ENCODE measurements around the gene CEP164. TPM values are rescaled to one million over a fixed set of nuclear protein-coding genes. Genes with fewer than 3 reads are reported as not detected.

Gene CEP164
- polyA plus RNA-seq (ENCODE audit: insufficient read length) = 37.4 TPM
- long read RNA-seq, donor 1, transcript CEP164-205 (4 exons, 1,407 nt) = major isoform, 5 of 27 reads
- long read RNA-seq, donor 1, partial matches to known transcripts = 12 of 27 reads
- long read RNA-seq, donor 1, other reads (novel, unspliced or antisense) = 0 of 27 reads
- long read RNA-seq, donor 2, partial matches to known transcripts = 11 of 20 reads
- long read RNA-seq, donor 2, other reads (novel, unspliced or antisense) = 0 of 20 reads
- long read RNA-seq, donor 3, partial matches to known transcripts = 0 of 10 reads
- long read RNA-seq, donor 3, other reads (novel, unspliced or antisense) = 0 of 10 reads
- long read RNA-seq, donor 4, partial matches to known transcripts = 0 of 1 reads
- long read RNA-seq, donor 4, other reads (novel, unspliced or antisense) = 0 of 1 reads
- long read RNA-seq, donor 5, partial matches to known transcripts = 0 of 6 reads
- long read RNA-seq, donor 5, other reads (novel, unspliced or antisense) = 0 of 6 reads
- long read RNA-seq, donor 6, partial matches to known transcripts = 0 of 13 reads
- long read RNA-seq, donor 6, other reads (novel, unspliced or antisense) = 0 of 13 reads
- long read RNA-seq, donor 7, partial matches to known transcripts = 0 of 10 reads
- long read RNA-seq, donor 7, other reads (novel, unspliced or antisense) = 0 of 10 reads
- long read RNA-seq, donor 8, partial matches to known transcripts = 0 of 5 reads
- long read RNA-seq, donor 8, other reads (novel, unspliced or antisense) = 0 of 5 reads

- peak; percentile 93 for DNase-seq
Measured at GRCh38 chr11:117327567-117328374, at the start of gene CEP164. CEP164 (plus strand) TSS chr11:117327854; CDS start chr11:117338587, 10,733 bp downstream.

GRCh38 chr11:117278347-117278746 lies 49.3 kb upstream of the CEP164 start:
- no peak for DNase-seq

DNA sequence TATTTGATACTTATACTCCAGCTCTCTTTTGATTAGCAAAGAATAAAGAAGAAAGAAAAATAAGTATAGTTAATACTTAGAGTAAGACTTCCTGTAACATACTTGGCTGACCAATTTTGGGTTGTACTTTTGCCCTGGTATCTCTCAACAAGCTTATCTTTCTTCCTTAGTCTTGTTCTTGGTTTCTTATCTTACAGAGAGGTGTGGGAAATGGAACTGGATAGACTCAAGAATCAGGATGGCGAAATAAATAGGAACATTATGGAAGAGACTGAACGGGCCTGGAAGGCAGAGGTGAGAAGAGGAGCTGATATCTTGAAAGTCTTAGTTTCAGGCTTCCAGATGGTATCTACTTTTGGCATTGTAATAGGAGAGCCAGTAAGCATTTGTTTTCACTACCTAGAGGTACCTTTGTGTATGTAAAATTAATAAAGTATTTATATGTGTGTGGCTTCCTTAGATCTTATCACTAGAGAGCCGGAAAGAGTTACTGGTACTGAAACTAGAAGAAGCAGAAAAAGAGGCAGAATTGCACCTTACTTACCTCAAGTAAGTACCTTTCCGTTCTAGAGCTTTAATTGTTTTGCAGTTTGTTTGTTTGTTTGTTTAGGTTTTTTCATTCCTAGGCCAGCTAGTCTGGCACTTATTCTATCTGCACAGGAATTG lies 47.8 kb upstream of the CEP164 start:
- no peak for DNase-seq

DNA sequence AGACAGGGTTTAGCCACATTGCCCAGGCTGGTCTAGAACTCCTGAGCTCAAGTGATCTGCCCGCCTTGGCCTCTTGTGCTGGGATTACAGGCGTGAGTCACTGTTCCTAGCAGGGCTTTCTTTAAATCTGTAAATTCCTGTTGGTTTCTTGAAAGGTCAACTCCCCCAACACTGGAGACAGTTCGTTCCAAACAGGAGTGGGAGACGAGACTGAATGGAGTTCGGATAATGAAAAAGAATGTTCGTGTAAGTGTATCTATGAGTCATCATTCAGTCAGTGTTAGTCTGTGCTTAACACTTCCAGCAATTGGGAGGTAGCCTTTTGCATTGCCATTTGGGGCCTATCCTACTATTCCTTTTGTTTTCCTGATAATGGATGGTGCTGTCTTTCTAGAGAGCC lies 46.5 kb upstream of the CEP164 start:
- DNase-seq = no peak

DNA sequence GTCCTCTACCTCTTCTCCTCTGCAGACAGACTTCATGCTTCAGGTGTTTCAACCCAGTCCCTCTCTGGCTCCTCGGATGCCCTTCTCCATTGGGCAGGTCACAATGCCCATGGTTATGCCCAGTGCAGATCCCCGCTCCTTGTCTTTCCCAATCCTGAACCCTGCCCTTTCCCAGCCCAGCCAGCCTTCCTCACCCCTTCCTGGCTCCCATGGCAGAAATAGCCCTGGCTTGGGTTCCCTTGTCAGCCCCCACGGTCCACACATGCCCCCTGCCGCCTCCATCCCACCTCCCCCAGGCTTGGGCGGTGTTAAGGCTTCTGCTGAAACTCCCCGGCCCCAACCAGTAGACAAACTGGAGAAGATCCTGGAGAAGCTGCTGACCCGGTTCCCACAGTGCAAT lies 45.8 kb upstream of the CEP164 start:
- no peak for DNase-seq

DNA sequence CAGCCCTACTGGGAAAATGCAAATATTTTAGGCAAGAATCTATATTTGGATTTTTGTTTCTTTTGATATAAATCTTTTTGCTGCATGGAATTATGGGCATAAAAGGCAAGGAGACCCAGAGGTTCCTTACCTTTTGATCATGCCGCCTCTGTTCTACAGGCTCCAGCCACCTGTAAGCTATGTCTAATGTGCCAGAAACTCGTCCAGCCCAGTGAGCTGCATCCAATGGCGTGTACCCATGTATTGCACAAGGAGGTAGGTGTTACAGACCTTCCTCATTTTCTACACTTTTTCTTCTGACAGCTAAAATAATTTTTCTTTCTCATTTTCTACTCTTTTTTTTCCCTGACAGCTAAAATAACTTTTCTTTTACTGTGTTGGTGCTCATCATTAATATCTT lies 44.7 kb upstream of the CEP164 start:
- no peak for DNase-seq

GRCh38 chr11:117284053-117284452 lies 43.6 kb upstream of the CEP164 start:
- no peak for DNase-seq

DNA sequence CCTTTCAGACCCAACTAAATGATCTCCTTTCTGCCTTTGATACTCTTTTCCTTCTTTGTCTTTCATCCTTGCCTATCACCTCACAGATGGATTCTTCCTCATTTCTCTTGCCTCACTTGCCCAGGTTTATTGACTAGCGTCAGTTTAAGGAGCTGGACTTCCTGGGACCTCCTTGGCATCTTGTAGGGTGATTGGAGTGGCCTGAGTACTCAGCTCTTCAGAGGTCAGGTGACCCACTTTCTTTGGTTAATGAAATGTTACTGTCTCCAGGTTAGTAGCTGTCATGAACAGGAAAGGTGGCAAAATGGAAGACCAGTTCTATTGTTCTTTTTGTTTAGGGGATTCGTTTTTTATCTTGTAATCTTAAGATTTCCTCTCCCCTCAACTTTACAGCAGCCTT lies 41.1 kb upstream of the CEP164 start:
- no peak for DNase-seq

- DNase-seq = no peak
Measured at GRCh38 chr11:117287668-117288067, 40.0 kb upstream of the CEP164 start.

DNA sequence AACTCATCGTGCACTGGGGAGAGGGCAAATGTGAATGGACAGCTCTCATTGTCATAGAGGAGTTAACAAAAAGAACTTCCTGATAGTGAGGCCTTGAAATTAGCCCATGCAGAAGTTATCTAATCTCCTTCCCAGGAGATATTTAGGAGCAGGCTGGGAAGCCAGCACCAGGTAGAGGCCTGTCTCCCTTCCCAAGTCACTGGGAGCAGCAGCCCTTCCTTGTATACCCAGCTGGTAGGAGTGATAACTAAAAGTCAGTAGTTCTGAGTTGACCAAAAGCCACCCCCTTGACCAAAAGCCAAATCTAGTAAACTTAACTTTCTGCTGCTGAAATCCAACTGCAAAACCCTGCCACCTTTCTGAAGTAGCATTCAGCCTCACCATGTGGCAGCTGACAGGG lies 37.9 kb upstream of the CEP164 start:
- no peak for DNase-seq

DNA sequence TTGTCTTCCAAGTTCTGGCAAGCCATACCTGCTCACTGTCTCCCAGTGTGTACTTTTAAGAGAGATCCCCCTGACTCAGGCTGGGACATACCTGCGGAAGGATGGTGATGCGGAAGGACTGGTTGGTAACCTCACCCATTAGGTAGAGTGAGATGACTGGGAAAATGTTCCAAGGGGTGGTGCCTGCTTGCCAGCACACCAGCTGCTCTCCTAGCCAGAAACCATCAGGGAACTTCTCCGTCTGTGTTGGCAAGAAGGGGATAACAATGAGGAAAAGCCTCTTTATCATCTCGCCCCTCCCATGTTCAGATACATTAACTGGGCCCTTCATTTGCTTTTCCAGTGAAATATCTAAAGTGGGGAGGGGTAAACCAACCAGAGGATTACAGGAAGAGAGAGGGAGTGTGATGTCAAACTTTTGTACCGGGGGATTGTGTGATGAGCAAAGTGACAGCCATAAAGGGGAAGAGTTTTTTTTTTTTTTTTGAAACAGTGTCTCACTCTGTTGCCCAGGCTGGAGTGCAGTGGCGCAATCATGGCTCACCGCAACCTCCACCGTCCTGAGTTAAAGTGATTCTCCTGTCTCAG lies 36.8 kb upstream of the CEP164 start, which contains the start of gene BACE1-AS:
Gene BACE1-AS (plus strand): TSS at position 538 of the 588 bp plus-strand sequence.
- DNase-seq = no peak

DNA sequence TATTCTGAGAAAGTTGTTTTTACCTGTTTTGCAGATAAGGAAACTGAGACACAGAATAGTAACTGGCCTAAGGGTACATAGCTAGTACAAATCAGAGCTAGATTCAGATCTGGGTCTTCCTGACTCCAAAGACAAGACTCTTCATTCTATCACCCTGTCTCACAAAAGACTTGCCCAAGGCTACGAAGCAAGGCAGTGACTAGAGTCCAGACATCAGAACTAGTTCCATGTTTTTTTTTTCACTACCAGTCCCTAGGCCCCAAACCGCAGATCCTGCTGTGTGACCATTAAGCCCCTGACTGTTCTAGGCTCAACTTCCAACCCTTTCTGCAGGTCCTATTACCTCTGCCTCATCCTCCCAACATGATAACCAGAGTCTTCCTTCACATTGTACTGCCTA lies 35.0 kb upstream of the CEP164 start:
- DNase-seq = no peak

GRCh38 chr11:117295438-117296137 lies 32.1 kb upstream of the CEP164 start:
- no peak for DNase-seq

DNA sequence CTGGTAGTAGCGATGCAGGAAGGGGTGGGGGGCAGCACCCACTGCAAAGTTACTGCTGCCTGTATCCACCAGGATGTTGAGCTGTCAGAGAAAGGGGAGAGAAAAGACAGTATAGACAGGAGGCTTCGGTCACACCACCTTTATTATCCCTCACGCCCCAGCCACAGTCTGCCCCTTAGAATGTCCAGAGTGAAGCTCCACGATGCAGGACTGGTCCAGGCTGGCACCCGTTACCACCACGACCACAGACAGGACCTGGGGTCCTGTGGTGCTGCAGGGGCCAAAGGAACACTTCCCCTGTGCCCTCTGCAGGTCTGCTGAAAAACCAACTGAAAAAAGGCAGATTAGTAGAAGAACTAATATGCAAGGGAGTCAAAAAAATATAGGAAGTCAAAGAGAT lies 30.8 kb upstream of the CEP164 start:
- DNase-seq = no peak

DNA sequence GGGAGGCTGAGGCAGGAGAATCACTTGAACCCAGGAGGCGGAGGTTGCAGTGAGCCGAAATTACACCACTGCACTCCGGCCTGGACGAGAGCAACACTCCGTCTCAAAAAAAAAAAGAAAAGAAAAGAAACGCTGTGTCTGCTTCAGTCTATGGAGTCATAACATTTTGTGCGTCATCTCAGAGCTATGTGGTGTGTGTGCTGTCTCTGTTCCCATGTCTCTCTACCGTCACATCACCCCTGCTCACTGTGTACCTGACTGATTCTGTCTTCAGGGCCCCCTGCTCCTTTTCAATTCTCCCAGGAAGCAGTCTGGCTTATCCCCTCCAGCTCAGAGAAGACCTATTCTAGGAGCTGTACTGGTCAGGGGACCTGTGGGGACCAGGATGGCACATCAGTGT lies 29.5 kb upstream of the CEP164 start:
- DNase-seq = no peak

GRCh38 chr11:117299351-117300282 lies 28.0 kb upstream of the CEP164 start:
- no peak for DNase-seq

GRCh38 chr11:117300283-117300663 lies 27.4 kb upstream of the CEP164 start:
- peak; percentile 83 for DNase-seq

DNA sequence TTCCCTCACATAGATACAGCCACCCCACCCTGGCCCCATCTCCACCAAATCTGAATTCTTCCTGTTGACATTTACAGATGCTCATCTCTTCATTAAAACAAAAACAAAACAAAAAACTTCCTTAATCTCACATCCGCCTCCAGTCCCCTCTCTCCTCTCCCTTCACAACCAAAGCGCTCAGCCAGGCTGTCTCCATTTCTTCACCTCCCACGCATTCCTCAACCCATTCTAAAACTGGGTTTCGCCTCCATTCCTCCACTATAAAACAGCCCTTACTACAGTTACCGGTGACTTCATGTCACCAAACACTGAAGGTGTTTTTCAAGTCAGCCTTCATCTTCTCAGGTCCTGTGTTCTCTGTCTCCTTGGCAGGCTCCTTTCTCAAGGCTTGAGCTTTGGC lies 26.9 kb upstream of the CEP164 start:
- DNase-seq = peak; percentile 72

- no peak for DNase-seq
Measured at GRCh38 chr11:117302228-117302627, 25.4 kb upstream of the CEP164 start.

DNA sequence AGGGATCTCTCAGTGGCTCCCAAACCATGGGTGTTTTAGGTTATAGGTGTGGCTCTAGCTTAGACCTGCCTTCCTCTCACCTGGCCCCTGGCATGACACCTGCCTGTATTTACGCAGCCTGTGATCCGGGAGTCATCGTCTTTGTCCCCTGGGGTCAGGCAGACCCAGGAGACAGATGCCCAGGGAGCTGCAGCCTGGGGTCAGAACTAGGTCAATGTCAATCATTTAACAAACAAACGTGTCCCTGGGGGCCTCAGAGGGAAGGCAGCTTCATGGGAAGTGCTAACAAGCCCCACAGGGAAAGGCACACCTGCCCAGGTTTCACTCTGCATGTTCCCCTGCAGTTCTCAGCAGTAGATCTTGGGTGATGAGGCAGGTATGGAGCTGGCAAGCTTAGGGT lies 24.6 kb upstream of the CEP164 start:
- DNase-seq = no peak
